ENCODE results near the gene FGF12.

The FGF12 gene

GRCh38 chr3:192409201-192409837 is 318.0 kb downstream of the FGF12 start:
- no peak for DNase-seq

GRCh38 chr3:192408647-192409200 is 318.6 kb downstream of the FGF12 start:
- no peak for DNase-seq

- no peak for DNase-seq
These were observed 319.2 kb downstream of the FGF12 start for GRCh38 chr3:192408007-192408646.

GRCh38 chr3:192399767-192400166 is 327.6 kb downstream of the FGF12 start:
- DNase-seq = no peak

- DNase-seq = no peak
These were observed 330.3 kb downstream of the FGF12 start for GRCh38 chr3:192397012-192397411.

GRCh38 chr3:192395506-192395905 is 331.8 kb downstream of the FGF12 start:
- no peak for DNase-seq

- DNase-seq = no peak
These were observed 334.4 kb downstream of the FGF12 start for GRCh38 chr3:192392986-192393385.

- no peak for DNase-seq
These were observed 344.5 kb downstream of the FGF12 start for GRCh38 chr3:192382861-192383260.

- no peak for DNase-seq
These were observed 353.8 kb downstream of the FGF12 start for GRCh38 chr3:192373586-192373985.

- no peak for DNase-seq
These were observed 354.3 kb downstream of the FGF12 start for GRCh38 chr3:192373032-192373431.

- DNase-seq = no peak
These were observed 354.7 kb downstream of the FGF12 start for GRCh38 chr3:192372616-192373015.

GRCh38 chr3:192371870-192372400 is 355.4 kb downstream of the FGF12 start:
- no peak for DNase-seq

- no peak for DNase-seq
These were observed 359.7 kb downstream of the FGF12 start for GRCh38 chr3:192367616-192368015.

- no peak for DNase-seq
These were observed 360.4 kb downstream of the FGF12 start for GRCh38 chr3:192366916-192367315.

- no peak for DNase-seq
These were observed 361.8 kb downstream of the FGF12 start for GRCh38 chr3:192365571-192365970.

GRCh38 chr3:192364316-192364715 is 363.0 kb downstream of the FGF12 start:
- no peak for DNase-seq

GRCh38 chr3:192354687-192355086 is 372.7 kb downstream of the FGF12 start:
- DNase-seq = no peak

- DNase-seq = no peak
These were observed 375.2 kb downstream of the FGF12 start for GRCh38 chr3:192352142-192352541.

GRCh38 chr3:192351441-192351840 is 375.9 kb downstream of the FGF12 start:
- DNase-seq = no peak

- no peak for DNase-seq
These were observed 387.3 kb downstream of the FGF12 start for GRCh38 chr3:192340031-192340430.

- DNase-seq = no peak
These were observed 388.1 kb downstream of the FGF12 start for GRCh38 chr3:192339214-192339613.

GRCh38 chr3:192336286-192336685 is 391.1 kb downstream of the FGF12 start:
- DNase-seq = no peak

GRCh38 chr3:192332386-192333291 is 394.7 kb downstream of the FGF12 start:
- DNase-seq = no peak

Measured in activated CD4-positive, alpha-beta T cell treated with anti-CD3 and anti-CD28 coated beads, Interleukin-10, Interleukin-2, amounts not matched to agents 100 ng/mL and 50 ng/mL, durations not matched to agents 16 hours and 8 hours (primary cell).